ENCODE measurements around the gene AP5M1. TPM values are rescaled to one million over a fixed set of nuclear protein-coding genes. Genes with fewer than 3 reads are reported as not detected.
A peak's percentile ranks its signal among the peaks of the same experiment; 100 is the strongest.
"Not testable (repeated sequence)": the region's sequence is repeated elsewhere in the genome, so short reads cannot be mapped to it uniquely, and the experiment has no call there.

Gene AP5M1
- total and polyA plus RNA-seq, 4 experiments from 2014 or later, result 39.0 to 57.5 (median 48.8) TPM

GRCh38 chr14:57332475-57332874 lies 63.7 kb downstream of the AP5M1 start:
- H3K4me1 ChIP-seq (ENCODE audit: insufficient read depth, low read length); POLR2A ChIA-PET (ENCODE audit: partially characterized antibody); intact Hi-C loops (cut with micrococcal nuclease); H3K27ac ChIP-seq (ENCODE audit: low read depth, low read length); H3K9me3 ChIP-seq (ENCODE audit: control insufficient read depth in 1 of 2, low read length in 2 of 2); H3K27me3 Mint-ChIP-seq; H3K36me3 ChIP-seq (ENCODE audit: insufficient read depth, low read length); DNase-seq; H3K4me3 Mint-ChIP-seq; H3K27me3 ChIP-seq (ENCODE audit: insufficient read depth, low read length); H3K4me1 Mint-ChIP-seq; H3K4me3 ChIP-seq (ENCODE audit: low read length in 2 of 2); H3K27ac Mint-ChIP-seq; H3K36me3 Mint-ChIP-seq; CTCF ChIA-PET (ENCODE audit: partially characterized antibody): not testable (repeated sequence)
- peaks cover 0 to 46% (median 31%) of the 10 kb centered on the region in 8 donors for H3K9me3 Mint-ChIP-seq

- POLR2A ChIA-PET (ENCODE audit: partially characterized antibody); CTCF ChIA-PET (ENCODE audit: partially characterized antibody): not testable (repeated sequence)
Observed at GRCh38 chr14:57333726-57334125, 65.0 kb downstream of the AP5M1 start.

GRCh38 chr14:57343545-57344297 lies 75.0 kb downstream of the AP5M1 start:
- CTCF ChIA-PET (ENCODE audit: partially characterized antibody); POLR2A ChIA-PET (ENCODE audit: partially characterized antibody): not testable (repeated sequence)

More at GRCh38 chr14:57333726-57334125, 65.0 kb downstream of the AP5M1 start:
- H3K27me3 ChIP-seq (ENCODE audit: insufficient read depth, low read length); H3K27ac Mint-ChIP-seq; H3K4me3 Mint-ChIP-seq; H3K4me3 ChIP-seq (ENCODE audit: low read length in 2 of 2); H3K36me3 Mint-ChIP-seq; H3K4me1 Mint-ChIP-seq; H3K9me3 ChIP-seq (ENCODE audit: control insufficient read depth in 1 of 2, low read length in 2 of 2); H3K4me1 ChIP-seq (ENCODE audit: insufficient read depth, low read length); H3K27ac ChIP-seq (ENCODE audit: low read depth, low read length); H3K36me3 ChIP-seq (ENCODE audit: insufficient read depth, low read length); H3K27me3 Mint-ChIP-seq; intact Hi-C loops (cut with micrococcal nuclease); DNase-seq: not testable (repeated sequence)
- H3K9me3 Mint-ChIP-seq, result peaks cover 0 to 49% (median 32%) of the 10 kb centered on the region in 8 donors

GRCh38 chr14:57345106-57345505 lies 76.3 kb downstream of the AP5M1 start:
- Histone ChIP-seq H3K9me3 (ENCODE audit: control insufficient read depth in 1 of 2, low read length in 2 of 2) (no peaks in the 10 kb centered on the region), H3K27me3 (ENCODE audit: insufficient read depth, low read length) (no peaks in the 10 kb centered on the region), H3K36me3 (ENCODE audit: insufficient read depth, low read length) (no peaks in the 10 kb centered on the region), H3K4me1 (ENCODE audit: insufficient read depth, low read length) (no peaks in the 10 kb centered on the region), H3K27ac (ENCODE audit: low read depth, low read length) (no peak overlapping the region), H3K4me3 (ENCODE audit: low read length in 2 of 2) (no peak overlapping the region)
- no peaks in the 10 kb centered on the region for H3K36me3 Mint-ChIP-seq
- no peak for DNase-seq
- H3K4me3 Mint-ChIP-seq, result no peak overlapping the region
- H3K9me3 Mint-ChIP-seq, result peaks cover 0 to 12% (median 5%) of the 10 kb centered on the region in 8 donors
- peaks cover 8 to 15% of the 10 kb centered on the region in 2 donors for H3K27me3 Mint-ChIP-seq
- ChIA-PET CTCF (ENCODE audit: partially characterized antibody) (no interaction called here), POLR2A (ENCODE audit: partially characterized antibody) (no interaction called here)
- intact Hi-C loops (cut with micrococcal nuclease), result no loop called here
- H3K4me1 Mint-ChIP-seq, result no peaks in the 10 kb centered on the region
- H3K27ac Mint-ChIP-seq, result no peak overlapping the region

More at GRCh38 chr14:57343545-57344297, 75.0 kb downstream of the AP5M1 start:
- H3K9me3 ChIP-seq (ENCODE audit: control insufficient read depth in 1 of 2, low read length in 2 of 2); H3K4me1 ChIP-seq (ENCODE audit: insufficient read depth, low read length); H3K4me1 Mint-ChIP-seq; H3K36me3 Mint-ChIP-seq; DNase-seq; H3K27ac ChIP-seq (ENCODE audit: low read depth, low read length); H3K36me3 ChIP-seq (ENCODE audit: insufficient read depth, low read length); H3K27me3 ChIP-seq (ENCODE audit: insufficient read depth, low read length); H3K4me3 ChIP-seq (ENCODE audit: low read length in 2 of 2); intact Hi-C loops (cut with micrococcal nuclease); H3K27ac Mint-ChIP-seq: not testable (repeated sequence)
- Mint-ChIP-seq H3K27me3 (peaks cover 8 to 12% of the 10 kb centered on the region in 2 donors), H3K9me3 (peaks cover 0 to 13% (median 5%) of the 10 kb centered on the region in 8 donors), H3K4me3 (peak overlapping the region in 1 of 8 donors; percentile 32)

GRCh38 chr14:57346741-57347140 lies 78.0 kb downstream of the AP5M1 start:
- H3K4me3 Mint-ChIP-seq, result no peak overlapping the region
- intact Hi-C loops (cut with micrococcal nuclease), result no loop called here
- CTCF ChIA-PET (ENCODE audit: partially characterized antibody), result no interaction called here
- POLR2A ChIA-PET (ENCODE audit: partially characterized antibody), result no interaction called here
- no peaks in the 10 kb centered on the region for H3K4me1 Mint-ChIP-seq
- Histone ChIP-seq H3K27ac (ENCODE audit: low read depth, low read length) (no peak overlapping the region), H3K36me3 (ENCODE audit: insufficient read depth, low read length) (no peaks in the 10 kb centered on the region), H3K27me3 (ENCODE audit: insufficient read depth, low read length) (no peaks in the 10 kb centered on the region), H3K9me3 (ENCODE audit: control insufficient read depth in 1 of 2, low read length in 2 of 2) (no peaks in the 10 kb centered on the region), H3K4me3 (ENCODE audit: low read length in 2 of 2) (no peak overlapping the region), H3K4me1 (ENCODE audit: insufficient read depth, low read length) (no peaks in the 10 kb centered on the region)
- no peak for DNase-seq
- no peaks in the 10 kb centered on the region for H3K36me3 Mint-ChIP-seq
- peaks cover 8 to 15% of the 10 kb centered on the region in 2 donors for H3K27me3 Mint-ChIP-seq
- H3K9me3 Mint-ChIP-seq, result peaks cover 0 to 10% (median 2%) of the 10 kb centered on the region in 8 donors
- no peak overlapping the region for H3K27ac Mint-ChIP-seq

Other genes with a start within 250 kb of the AP5M1 start
- 10 to 100 TPM; 48.3 to 51.4 TPM for gene EXOC5, start 66 bp upstream of the AP5M1 start, total RNA-seq
- gene EXOC5, start 66 bp upstream of the AP5M1 start, polyA plus RNA-seq, result 10 to 100 TPM; 49.9 to 66.3 TPM
- 10 to 100 TPM; 18.6 to 21.8 TPM for gene NAA30, start 121.6 kb downstream of the AP5M1 start, total RNA-seq
- gene NAA30, start 121.6 kb downstream of the AP5M1 start, polyA plus RNA-seq, result 10 to 100 TPM in 1 of 2 donors, 1 to 10 TPM in 1; 10.0 to 13.6 TPM
- not detected for gene CCDC198, start 224.9 kb downstream of the AP5M1 start, total RNA-seq
- gene CCDC198, start 224.9 kb downstream of the AP5M1 start, polyA plus RNA-seq, result not detected

Data from CD4-positive, alpha-beta memory T cell (primary cell).